Astrocyte (in vitro differentiated cells and primary cell): ENCODE data around the gene MAP6. TPM values are rescaled to one million over a fixed set of nuclear protein-coding genes. Genes with fewer than 3 reads are reported as not detected.

Experiments used
- DNase-seq: peaks from one replicate; pipeline ENCODE4 v3.0.0-alpha.2; 2010; ENCODE audit warnings: low read depth
- FAIRE-seq: peaks from 2 replicates; lab custom pipeline; 2011; peaks lifted over from hg19 to GRCh38; lab: Jason Lieb, UNC
- H2AFZ ChIP-seq: 2 replicates; pipeline ENCODE4 v1.6.0; 2012; ENCODE audit warnings: low read depth, low read length, inconsistent platforms
- H3K27ac ChIP-seq: 2 replicates; pipeline ENCODE4 v1.5.1; 2011; ENCODE audit warnings: low read depth, low read length, inconsistent platforms
- H3K27me3 ChIP-seq: 2 replicates; pipeline ENCODE4 v1.6.0; 2011; ENCODE audit warnings: low read length, inconsistent platforms; ENCODE audit not compliant: insufficient read depth
- H3K36me3 ChIP-seq: 2 replicates; pipeline ENCODE4 v1.5.1; 2011; ENCODE audit warnings: low read length, inconsistent platforms; ENCODE audit not compliant: insufficient read depth
- H3K4me1 ChIP-seq: 2 replicates; pipeline ENCODE4 v1.5.1; 2011; ENCODE audit warnings: low read length, inconsistent platforms; ENCODE audit not compliant: insufficient read depth
- H3K4me2 ChIP-seq: 2 replicates; pipeline ENCODE4 v1.6.0; 2012; ENCODE audit warnings: low read length, inconsistent platforms
- H3K4me3 ChIP-seq: 2 replicates; pipeline ENCODE4 v1.5.1; 2011; ENCODE audit warnings: low read depth, mild to moderate bottlenecking, low read length, inconsistent platforms; ENCODE audit not compliant: insufficient read depth
- H3K79me2 ChIP-seq: 2 replicates; pipeline ENCODE4 v1.6.0; 2012; ENCODE audit warnings: mild to moderate bottlenecking, low read length, inconsistent platforms; ENCODE audit not compliant: insufficient read depth
- H3K9ac ChIP-seq: 2 replicates; pipeline ENCODE4 v1.6.0; 2012; ENCODE audit warnings: mild to moderate bottlenecking, low read length, inconsistent platforms
- H3K9me3 ChIP-seq: 2 replicates; pipeline ENCODE4 v1.5.1; 2012; ENCODE audit warnings: low read depth, mild to moderate bottlenecking, low read length, inconsistent platforms; ENCODE audit not compliant: insufficient read depth
- H4K20me1 ChIP-seq: 2 replicates; pipeline ENCODE4 v1.6.0; 2012; ENCODE audit warnings: low read length, inconsistent platforms; ENCODE audit not compliant: insufficient read depth
- H3K27ac Mint-ChIP-seq: one replicate; pipeline ENCODE4 v1.8.0; 2021; ENCODE audit warnings: mild to moderate bottlenecking, mixed read lengths; ENCODE audit not compliant: unreplicated experiment
- H3K27me3 Mint-ChIP-seq: one replicate; pipeline ENCODE4 v1.8.0; 2021; ENCODE audit warnings: low read depth, mixed read lengths; ENCODE audit not compliant: unreplicated experiment
- H3K36me3 Mint-ChIP-seq: one replicate; pipeline ENCODE4 v1.8.0; 2021; ENCODE audit warnings: low read depth, mixed read lengths; ENCODE audit not compliant: unreplicated experiment
- H3K4me1 Mint-ChIP-seq: one replicate; pipeline ENCODE4 v1.8.0; 2021; ENCODE audit warnings: low read depth, mixed read lengths; ENCODE audit not compliant: unreplicated experiment
- H3K4me3 Mint-ChIP-seq: one replicate; pipeline ENCODE4 v1.8.0; 2021; ENCODE audit warnings: mild to moderate bottlenecking, moderate library complexity, mixed read lengths; ENCODE audit not compliant: unreplicated experiment
- H3K9me3 Mint-ChIP-seq: one replicate; pipeline ENCODE4 v1.8.0; 2021; ENCODE audit warnings: mild to moderate bottlenecking, mixed read lengths; ENCODE audit not compliant: unreplicated experiment
- EZH2 ChIP-seq: IDR thresholded peaks from 2 replicates; pipeline ENCODE4 v1.6.1; 2012; ENCODE audit warnings: mild to moderate bottlenecking, low read length, inconsistent platforms; ENCODE audit not compliant: insufficient read depth
- total RNA-seq: library from RNA; stranded (reverse); gene quantifications from 2 replicates; pipeline ENCODE4 v1.2.1, GENCODE V29; 2021
- TF ChIP-seq, protein P1 (sequence below): IDR thresholded peaks from 2 replicates; pipeline ENCODE4 v1.5.1; 2011; ENCODE audit warnings: low read depth, mild to moderate bottlenecking, inconsistent platforms, low read length, moderate library complexity; ENCODE audit not compliant: insufficient read depth

The MAP6 gene
- total RNA-seq, 1 donor from 2014 or later = 3.9 TPM

DNA sequence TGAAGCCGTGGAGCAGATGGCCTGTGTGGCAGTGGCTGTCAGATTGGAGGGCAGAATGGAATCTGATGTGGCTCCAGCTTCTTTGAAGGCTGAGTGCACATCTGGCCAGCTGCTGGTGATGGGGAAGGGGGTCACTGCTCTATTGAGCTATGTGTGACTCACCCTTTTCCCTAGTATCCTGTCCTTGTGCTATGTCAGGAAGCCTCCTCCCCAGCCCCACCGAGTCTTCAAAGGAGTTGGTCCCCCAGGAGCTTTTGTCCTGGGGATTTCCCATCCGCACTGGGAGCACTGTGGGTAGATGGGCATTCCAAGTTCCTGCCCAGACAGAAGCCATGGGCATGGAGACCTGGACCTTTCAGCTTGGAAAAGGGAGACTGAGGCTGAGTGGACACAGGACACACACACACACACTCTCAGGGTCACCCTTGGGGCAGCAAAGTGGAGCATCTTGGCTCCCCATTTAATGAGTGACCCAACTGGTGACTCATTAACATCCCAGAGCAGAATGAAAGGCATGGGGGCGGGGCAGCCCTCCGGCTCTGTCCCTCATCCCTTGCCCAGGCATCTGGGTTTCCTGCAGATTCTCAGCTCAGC lies 103.5 kb downstream of the MAP6 start:
- H3K27ac ChIP-seq = peak overlapping the region; percentile 99
- H3K79me2 ChIP-seq = peaks cover 84% of the 10 kb centered on the region
- peak overlapping the region; percentile 99 for H3K4me3 Mint-ChIP-seq
- FAIRE-seq = no peak
- peak overlapping the region; percentile 100 for H3K4me2 ChIP-seq
- H3K36me3 ChIP-seq = peaks cover 33% of the 10 kb centered on the region
- H3K27me3 ChIP-seq = no peaks in the 10 kb centered on the region
- peaks cover 21% of the 10 kb centered on the region for H3K36me3 Mint-ChIP-seq
- DNase-seq = peak; percentile 60
- H3K4me1 Mint-ChIP-seq = peaks cover 35% of the 10 kb centered on the region
- peak overlapping the region; percentile 95 for H3K4me3 ChIP-seq
- TF ChIP-seq, protein P1, sequence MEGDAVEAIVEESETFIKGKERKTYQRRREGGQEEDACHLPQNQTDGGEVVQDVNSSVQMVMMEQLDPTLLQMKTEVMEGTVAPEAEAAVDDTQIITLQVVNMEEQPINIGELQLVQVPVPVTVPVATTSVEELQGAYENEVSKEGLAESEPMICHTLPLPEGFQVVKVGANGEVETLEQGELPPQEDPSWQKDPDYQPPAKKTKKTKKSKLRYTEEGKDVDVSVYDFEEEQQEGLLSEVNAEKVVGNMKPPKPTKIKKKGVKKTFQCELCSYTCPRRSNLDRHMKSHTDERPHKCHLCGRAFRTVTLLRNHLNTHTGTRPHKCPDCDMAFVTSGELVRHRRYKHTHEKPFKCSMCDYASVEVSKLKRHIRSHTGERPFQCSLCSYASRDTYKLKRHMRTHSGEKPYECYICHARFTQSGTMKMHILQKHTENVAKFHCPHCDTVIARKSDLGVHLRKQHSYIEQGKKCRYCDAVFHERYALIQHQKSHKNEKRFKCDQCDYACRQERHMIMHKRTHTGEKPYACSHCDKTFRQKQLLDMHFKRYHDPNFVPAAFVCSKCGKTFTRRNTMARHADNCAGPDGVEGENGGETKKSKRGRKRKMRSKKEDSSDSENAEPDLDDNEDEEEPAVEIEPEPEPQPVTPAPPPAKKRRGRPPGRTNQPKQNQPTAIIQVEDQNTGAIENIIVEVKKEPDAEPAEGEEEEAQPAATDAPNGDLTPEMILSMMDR = no peak
- no peak for TF ChIP-seq EZH2
- no peaks in the 10 kb centered on the region for H3K9me3 ChIP-seq
- H2AFZ ChIP-seq = no peak overlapping the region
- peaks cover 73% of the 10 kb centered on the region for H4K20me1 ChIP-seq
- no peaks in the 10 kb centered on the region for H3K27me3 Mint-ChIP-seq
- H3K27ac Mint-ChIP-seq = peak overlapping the region; percentile 99
- peaks cover 44% of the 10 kb centered on the region for H3K4me1 ChIP-seq
- no peaks in the 10 kb centered on the region for H3K9me3 Mint-ChIP-seq
- peak overlapping the region; percentile 100 for H3K9ac ChIP-seq

- H3K36me3 Mint-ChIP-seq = peaks cover 17% of the 10 kb centered on the region
- peak overlapping the region; percentile 99 for H3K27ac Mint-ChIP-seq
- no peaks in the 10 kb centered on the region for H3K9me3 ChIP-seq
- H3K9me3 Mint-ChIP-seq = no peaks in the 10 kb centered on the region
- TF ChIP-seq, protein P1 = peak; percentile 45
- no peak for TF ChIP-seq EZH2
- H3K36me3 ChIP-seq = peaks cover 25% of the 10 kb centered on the region
- DNase-seq (peak; percentile 83), FAIRE-seq (no peak)
- no peak overlapping the region for H2AFZ ChIP-seq
- peak overlapping the region; percentile 100 for H3K4me2 ChIP-seq
- peak overlapping the region; percentile 99 for H3K27ac ChIP-seq
- H3K4me3 ChIP-seq = peak overlapping the region; percentile 95
- H4K20me1 ChIP-seq = peaks cover 62% of the 10 kb centered on the region
- H3K27me3 Mint-ChIP-seq = no peaks in the 10 kb centered on the region
- peaks cover 74% of the 10 kb centered on the region for H3K79me2 ChIP-seq
- H3K4me3 Mint-ChIP-seq = peak overlapping the region; percentile 99
- H3K27me3 ChIP-seq = no peaks in the 10 kb centered on the region
- peak overlapping the region; percentile 100 for H3K9ac ChIP-seq
- peaks cover 54% of the 10 kb centered on the region for H3K4me1 ChIP-seq
- H3K4me1 Mint-ChIP-seq = peaks cover 47% of the 10 kb centered on the region
Observed at GRCh38 chr11:75563978-75564552, 104.8 kb downstream of the MAP6 start.

- no peaks in the 10 kb centered on the region for H3K27me3 Mint-ChIP-seq
- Histone ChIP-seq H3K4me2 (peak overlapping the region; percentile 100), H3K4me1 (peaks cover 59% of the 10 kb centered on the region), H3K27me3 (no peaks in the 10 kb centered on the region), H2AFZ (no peak overlapping the region), H3K79me2 (peaks cover 69% of the 10 kb centered on the region), H3K27ac (peak overlapping the region; percentile 99), H3K36me3 (peaks cover 22% of the 10 kb centered on the region), H3K4me3 (peak overlapping the region; percentile 95), H3K9me3 (no peaks in the 10 kb centered on the region), H3K9ac (peak overlapping the region; percentile 100), H4K20me1 (peaks cover 57% of the 10 kb centered on the region)
- DNase-seq (no peak), FAIRE-seq (no peak)
- H3K36me3 Mint-ChIP-seq = peaks cover 15% of the 10 kb centered on the region
- TF ChIP-seq, protein P1 = no peak
- no peak for TF ChIP-seq EZH2
- peak overlapping the region; percentile 99 for H3K27ac Mint-ChIP-seq
- peaks cover 50% of the 10 kb centered on the region for H3K4me1 Mint-ChIP-seq
- H3K4me3 Mint-ChIP-seq = peak overlapping the region; percentile 99
- H3K9me3 Mint-ChIP-seq = no peaks in the 10 kb centered on the region
Observed at GRCh38 chr11:75563501-75563977, 105.3 kb downstream of the MAP6 start.
